Peyer's patch (tissue), 4 donors: ENCODE measurements around the gene HS3ST2. TPM values are rescaled to one million over a fixed set of nuclear protein-coding genes. Genes with fewer than 3 reads are reported as not detected.

Experiments used
- DNase-seq, 3 donors: peaks; one replicate each; pipeline ENCODE4 v3.0.0-alpha.2; 2017 to 2019
- H3K27ac ChIP-seq, 4 donors: fragments of 200-600 bp; sonication (generic); one replicate each; pipeline ENCODE4 v1.5.1; 2016 to 2019
- H3K27me3 ChIP-seq, 2 donors: fragments of 200-600 bp; sonication (generic); one replicate each; pipeline ENCODE4 v1.5.1; 2019
- H3K36me3 ChIP-seq, 3 donors: fragments of 200-600 bp; sonication (generic); one replicate each; pipeline ENCODE4 v1.5.1; 2016 to 2019
- H3K4me1 ChIP-seq, 4 donors: fragments of 200-600 bp; sonication (generic); one replicate each; pipeline ENCODE4 v1.5.1; 2016 to 2019
- H3K4me3 ChIP-seq, 4 donors: fragments of 200-600 bp; sonication (generic); 1 replicate in 3 of 4; 2 replicates in 1 of 4; pipeline ENCODE4 v1.5.1; 2016 to 2019; ENCODE audit warnings: mild to moderate bottlenecking in 1 of 4
- H3K9me3 ChIP-seq, 4 donors: fragments of 200-600 bp; sonication (generic); one replicate each; pipeline ENCODE4 v1.5.1; 2016 to 2019; ENCODE audit warnings: mild to moderate bottlenecking in 1 of 4
- CTCF ChIP-seq, 6 experiments: fragments of 450-650 bp in 4 of 6; fragments of 200-600 bp in 2 of 6; sonication (generic) in 1 of 6; IDR thresholded peaks; one replicate each; pipeline ENCODE4 v1.5.1; 2017 to 2019; ENCODE audit warnings: antibody characterized with exemption in 6 of 6, mild to moderate bottlenecking in 3 of 6, moderate library complexity in 1 of 6
- POLR2A ChIP-seq, 2 donors: fragments of 450-650 bp; IDR thresholded peaks; one replicate each; pipeline ENCODE4 v1.5.1; 2017; ENCODE audit warnings: antibody characterized with exemption in 2 of 2, mild to moderate bottlenecking in 2 of 2, moderate library complexity in 2 of 2
- total RNA-seq, 4 donors: library from RNA; depleted of rRNA; stranded (reverse); fragments of >200 nt; gene quantifications; one replicate each; pipeline ENCODE4 v1.1.0, GENCODE V29; 2016

HS3ST2 gene
- total RNA-seq, 4 donors from 2014 or later: 0.40 TPM; not detected in 3

DNA sequence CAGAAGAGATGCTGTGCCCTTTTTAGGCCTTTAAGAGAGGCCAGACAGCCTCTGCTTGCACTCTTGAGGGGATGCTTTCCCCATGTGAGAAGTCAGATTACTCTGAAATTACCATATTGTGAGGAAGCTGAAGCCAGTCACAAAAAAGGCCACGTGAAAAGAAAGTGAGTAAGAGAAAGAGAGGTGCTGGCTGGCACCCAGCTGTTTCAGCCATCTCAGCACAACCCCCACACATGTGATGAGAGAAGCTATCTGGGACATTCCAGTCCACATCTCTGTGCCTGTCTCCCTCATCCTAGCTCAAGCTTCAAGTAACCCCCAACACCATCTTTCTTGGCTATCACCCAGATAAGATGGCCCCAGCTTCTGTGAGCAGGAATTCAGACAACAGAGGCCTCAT, 131.4 kb downstream of the HS3ST2 start:
- H3K9me3 ChIP-seq: no peaks in the 10 kb centered on the region
- H3K27ac ChIP-seq: no peak overlapping the region
- TF ChIP-seq POLR2A (IDR thresholded peaks at IDR 0.05) (no peak), CTCF (IDR thresholded peaks at IDR 0.05) (no peak)
- H3K27me3 ChIP-seq: peaks cover 0 to 6% of the 10 kb centered on the region in 2 donors
- no peaks in the 10 kb centered on the region for H3K36me3 ChIP-seq
- H3K4me3 ChIP-seq: no peak overlapping the region
- DNase-seq: no peak
- H3K4me1 ChIP-seq: peaks cover 0 to 4% (median 0%) of the 10 kb centered on the region in 4 donors

DNA sequence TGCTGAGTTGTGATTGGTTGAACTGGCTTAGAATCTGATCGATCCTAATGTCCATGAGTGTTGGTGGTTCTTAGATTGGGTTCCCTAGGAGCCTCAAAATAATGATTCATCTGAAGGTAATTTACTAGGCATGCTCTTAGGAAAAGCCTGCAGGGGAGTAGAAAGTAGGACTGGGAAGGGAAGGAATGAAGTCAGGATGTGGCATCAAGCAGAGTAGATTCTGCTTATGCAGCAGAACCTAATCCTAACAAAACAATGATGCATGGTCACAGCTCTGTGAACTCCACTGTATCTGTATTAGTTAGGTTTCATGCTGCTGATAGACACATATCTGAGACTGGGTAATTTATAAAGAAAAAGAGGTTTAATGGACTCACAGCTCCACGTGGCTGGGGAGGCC, 132.5 kb downstream of the HS3ST2 start:
- H3K27ac ChIP-seq: no peak overlapping the region
- H3K4me3 ChIP-seq: no peak overlapping the region
- TF ChIP-seq POLR2A (IDR thresholded peaks at IDR 0.05): no peak
- no peak for DNase-seq
- H3K27me3 ChIP-seq: peaks cover 0 to 6% of the 10 kb centered on the region in 2 donors
- H3K4me1 ChIP-seq: peaks cover 0 to 4% (median 0%) of the 10 kb centered on the region in 4 donors
- no peaks in the 10 kb centered on the region for H3K36me3 ChIP-seq
- no peaks in the 10 kb centered on the region for H3K9me3 ChIP-seq

- no peak for DNase-seq
- no peak for TF ChIP-seq POLR2A (IDR thresholded peaks at IDR 0.05)
- TF ChIP-seq CTCF (IDR thresholded peaks at IDR 0.05): no peak
- H3K4me3 ChIP-seq: peak overlapping the region in 1 of 4 donors; percentile 15
- no peak overlapping the region for H3K27ac ChIP-seq
- no peaks in the 10 kb centered on the region for H3K9me3 ChIP-seq
- no peaks in the 10 kb centered on the region for H3K36me3 ChIP-seq
- H3K27me3 ChIP-seq: peaks cover 0 to 6% of the 10 kb centered on the region in 2 donors
- peaks cover 0 to 4% (median 0%) of the 10 kb centered on the region in 4 donors for H3K4me1 ChIP-seq
Measured at GRCh38 chr16:22948058-22948602, 134.2 kb downstream of the HS3ST2 start.

- no peak overlapping the region for H3K4me3 ChIP-seq
- TF ChIP-seq POLR2A (IDR thresholded peaks at IDR 0.05) (no peak), CTCF (IDR thresholded peaks at IDR 0.05) (peak; percentile 49 to 65 (median 63))
- peak; percentile 53 to 81 (median 71) for DNase-seq
- H3K9me3 ChIP-seq: no peaks in the 10 kb centered on the region
- H3K36me3 ChIP-seq: no peaks in the 10 kb centered on the region
- H3K4me1 ChIP-seq: peaks cover 0 to 4% (median 0%) of the 10 kb centered on the region in 4 donors
- H3K27me3 ChIP-seq: peaks cover 0 to 6% of the 10 kb centered on the region in 2 donors
- H3K27ac ChIP-seq: no peak overlapping the region
Measured at GRCh38 chr16:22948603-22949368, 134.8 kb downstream of the HS3ST2 start.

DNA sequence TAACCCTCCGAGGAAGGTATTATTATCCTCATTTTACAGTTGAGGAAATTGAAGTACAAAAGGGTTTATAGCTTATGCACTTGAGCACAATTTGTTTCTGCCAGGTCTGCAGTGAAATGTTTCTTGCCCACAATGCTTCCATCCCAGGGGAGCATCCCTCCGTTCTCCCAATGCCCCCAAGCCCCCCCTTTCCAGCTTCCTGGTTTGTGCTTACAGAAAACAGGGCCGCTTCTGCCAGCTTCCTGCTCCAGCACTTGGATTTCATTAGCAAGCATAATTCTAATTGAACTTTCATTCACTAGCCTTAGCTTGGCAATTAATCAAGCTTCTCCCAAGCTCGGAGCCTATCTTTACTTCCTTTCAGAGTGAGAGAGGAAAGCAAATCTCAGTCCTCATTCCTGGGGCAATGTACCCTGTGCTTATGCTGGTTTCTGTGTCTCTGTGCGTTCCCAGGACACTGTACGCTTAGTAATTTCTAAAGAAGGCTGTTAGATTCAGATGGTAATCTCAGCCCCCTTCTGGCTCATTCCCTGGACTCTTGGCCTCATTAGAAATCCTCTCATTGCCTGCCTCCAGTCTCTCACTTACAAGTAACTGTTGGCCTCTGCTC, 141.6 kb downstream of the HS3ST2 start:
- H3K27me3 ChIP-seq: no peaks in the 10 kb centered on the region
- H3K9me3 ChIP-seq: no peaks in the 10 kb centered on the region
- no peaks in the 10 kb centered on the region for H3K4me1 ChIP-seq
- no peaks in the 10 kb centered on the region for H3K36me3 ChIP-seq
- H3K4me3 ChIP-seq: no peak overlapping the region
- TF ChIP-seq POLR2A (IDR thresholded peaks at IDR 0.05) (no peak), CTCF (IDR thresholded peaks at IDR 0.05) (no peak)
- no peak for DNase-seq
- no peak overlapping the region for H3K27ac ChIP-seq

GRCh38 chr16:22961206-22961605, 147.2 kb downstream of the HS3ST2 start:
- no peaks in the 10 kb centered on the region for H3K27me3 ChIP-seq
- TF ChIP-seq POLR2A (IDR thresholded peaks at IDR 0.05): no peak
- no peak for TF ChIP-seq CTCF (IDR thresholded peaks at IDR 0.05)
- no peaks in the 10 kb centered on the region for H3K36me3 ChIP-seq
- no peaks in the 10 kb centered on the region for H3K4me1 ChIP-seq
- no peak for DNase-seq
- no peaks in the 10 kb centered on the region for H3K9me3 ChIP-seq
- no peak overlapping the region for H3K27ac ChIP-seq
- no peak overlapping the region for H3K4me3 ChIP-seq
